Measurements from ENCODE around the gene DUSP8.

The DUSP8 gene

DNA sequence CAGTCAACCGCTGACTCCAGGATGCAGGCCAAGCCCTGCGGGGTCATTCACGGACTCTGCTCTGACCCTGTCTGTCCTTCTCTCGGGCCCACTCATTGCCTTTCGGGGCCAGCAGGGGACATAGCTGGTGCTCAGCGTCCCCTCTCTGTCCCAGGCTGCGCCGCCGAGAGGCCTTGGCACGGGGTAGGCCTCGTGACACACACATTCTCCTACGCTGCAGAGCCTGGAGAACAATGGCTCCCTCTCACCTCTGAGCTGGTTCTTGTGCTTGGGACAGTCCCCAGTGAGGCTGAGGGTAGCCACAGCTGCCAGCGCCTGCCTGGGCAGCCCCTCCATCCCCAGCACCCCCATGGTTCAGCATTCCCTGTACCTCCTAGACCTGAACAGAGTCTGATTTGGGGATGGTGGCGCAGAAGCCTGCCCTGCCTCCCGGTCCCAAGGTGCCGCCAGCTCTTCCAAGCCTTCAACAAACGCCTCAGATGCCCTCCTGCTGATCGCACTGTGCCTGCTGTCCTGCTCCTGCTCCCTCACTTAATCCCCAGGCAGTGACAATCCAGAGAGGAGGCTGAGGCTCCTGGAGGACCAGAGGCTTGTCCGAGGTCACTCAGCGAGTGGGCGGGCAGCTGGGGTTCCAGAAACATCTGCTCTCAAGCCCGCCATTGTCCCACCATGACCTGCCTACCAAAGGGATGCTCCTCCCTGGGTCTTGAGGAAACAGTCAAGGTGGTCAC is 30.4 kb downstream of the DUSP8 start:
- no peak overlapping the region for H3K4me3 ChIP-seq (ENCODE audit: insufficient read length, low read depth)
- no peak for TF ChIP-seq SUZ12 (IDR thresholded peaks at IDR 0.05; ENCODE audit: extremely low read depth, insufficient read depth, insufficient read length)
- TF ChIP-seq ZNF274 (IDR thresholded peaks at IDR 0.05; ENCODE audit: low read depth, low read length) = no peak
- TF ChIP-seq YY1 (IDR thresholded peaks at IDR 0.05; ENCODE audit: insufficient read depth, insufficient read length) = no peak
- no peaks in the 10 kb centered on the region for H3K36me3 ChIP-seq (ENCODE audit: insufficient read depth, insufficient read length, low read length)
- H3K9me3 ChIP-seq (ENCODE audit: insufficient read depth, low read length) = no peaks in the 10 kb centered on the region
- H3K9ac ChIP-seq (ENCODE audit: insufficient read length, low read depth) = no peak overlapping the region
- peaks cover 15% of the 10 kb centered on the region for H3K4me1 ChIP-seq (ENCODE audit: insufficient read depth, insufficient read length)
- H3K27me3 ChIP-seq (ENCODE audit: insufficient read depth, insufficient read length) = peaks cover 58% of the 10 kb centered on the region
- no peak for DNase-seq (ENCODE audit: low read depth, low spot score)

DNA sequence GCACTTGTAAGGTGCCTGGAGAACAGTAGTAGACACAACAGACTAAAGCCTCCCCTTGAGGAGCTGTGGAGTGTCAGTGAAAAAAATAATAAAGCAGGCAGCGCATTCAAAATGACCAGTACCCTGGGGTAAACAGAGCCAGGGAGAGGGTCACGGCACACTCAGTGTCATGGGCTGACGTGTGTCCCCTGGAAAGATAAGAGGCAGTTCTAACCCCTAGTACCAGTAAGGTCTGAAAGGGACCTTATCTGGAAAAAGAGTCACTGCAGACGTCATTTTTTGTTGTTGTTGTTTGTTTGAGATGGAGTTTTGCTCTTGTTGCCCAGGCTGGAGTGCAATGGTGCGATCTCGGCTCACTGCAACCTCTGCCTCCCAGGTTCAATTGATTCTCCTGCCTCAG is 32.0 kb downstream of the DUSP8 start:
- Histone ChIP-seq H3K9ac (ENCODE audit: insufficient read length, low read depth) (no peak overlapping the region), H3K27me3 (ENCODE audit: insufficient read depth, insufficient read length) (peaks cover 42% of the 10 kb centered on the region)

DNA sequence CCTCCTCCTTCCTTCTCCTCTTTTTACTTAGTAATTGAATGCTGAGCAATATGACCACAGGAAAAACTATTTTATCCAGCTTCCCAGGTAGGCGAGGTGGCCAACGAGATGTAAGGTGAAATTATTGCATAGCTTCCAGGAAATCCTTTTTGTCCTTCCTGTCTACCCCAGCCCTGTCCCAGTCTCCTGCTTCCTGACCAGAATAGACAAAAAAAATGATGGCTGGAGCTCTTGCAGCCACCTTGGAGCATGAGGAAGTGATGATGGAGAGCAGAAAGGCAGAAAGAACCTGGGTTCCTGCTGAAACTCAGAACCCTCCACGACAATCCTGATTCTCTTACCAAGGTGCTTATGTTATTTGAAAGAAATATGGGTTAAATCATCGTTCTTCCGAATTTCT is 33.9 kb downstream of the DUSP8 start:
- no peak for DNase-seq (ENCODE audit: low read depth, low spot score)
- Histone ChIP-seq H3K9me3 (ENCODE audit: insufficient read depth, low read length) (no peaks in the 10 kb centered on the region), H3K9ac (ENCODE audit: insufficient read length, low read depth) (no peak overlapping the region), H3K27me3 (ENCODE audit: insufficient read depth, insufficient read length) (peaks cover 27% of the 10 kb centered on the region), H3K4me3 (ENCODE audit: insufficient read length, low read depth) (no peak overlapping the region), H3K36me3 (ENCODE audit: insufficient read depth, insufficient read length, low read length) (peaks cover 15% of the 10 kb centered on the region), H3K4me1 (ENCODE audit: insufficient read depth, insufficient read length) (peaks cover 15% of the 10 kb centered on the region)
- no peak for TF ChIP-seq ZNF274 (IDR thresholded peaks at IDR 0.05; ENCODE audit: low read depth, low read length)
- no peak for TF ChIP-seq YY1 (IDR thresholded peaks at IDR 0.05; ENCODE audit: insufficient read depth, insufficient read length)
- TF ChIP-seq SUZ12 (IDR thresholded peaks at IDR 0.05; ENCODE audit: extremely low read depth, insufficient read depth, insufficient read length) = no peak

More for the DNA sequence above, 32.0 kb downstream of the DUSP8 start:
- Histone ChIP-seq H3K4me1 (ENCODE audit: insufficient read depth, insufficient read length) (peaks cover 16% of the 10 kb centered on the region), H3K4me3 (ENCODE audit: insufficient read length, low read depth) (no peak overlapping the region), H3K36me3 (ENCODE audit: insufficient read depth, insufficient read length, low read length) (peaks cover 8% of the 10 kb centered on the region), H3K9me3 (ENCODE audit: insufficient read depth, low read length) (no peaks in the 10 kb centered on the region)
- no peak for TF ChIP-seq SUZ12 (IDR thresholded peaks at IDR 0.05; ENCODE audit: extremely low read depth, insufficient read depth, insufficient read length)
- no peak for TF ChIP-seq YY1 (IDR thresholded peaks at IDR 0.05; ENCODE audit: insufficient read depth, insufficient read length)
- TF ChIP-seq ZNF274 (IDR thresholded peaks at IDR 0.05; ENCODE audit: low read depth, low read length) = no peak
- no peak for DNase-seq (ENCODE audit: low read depth, low spot score)

DNA sequence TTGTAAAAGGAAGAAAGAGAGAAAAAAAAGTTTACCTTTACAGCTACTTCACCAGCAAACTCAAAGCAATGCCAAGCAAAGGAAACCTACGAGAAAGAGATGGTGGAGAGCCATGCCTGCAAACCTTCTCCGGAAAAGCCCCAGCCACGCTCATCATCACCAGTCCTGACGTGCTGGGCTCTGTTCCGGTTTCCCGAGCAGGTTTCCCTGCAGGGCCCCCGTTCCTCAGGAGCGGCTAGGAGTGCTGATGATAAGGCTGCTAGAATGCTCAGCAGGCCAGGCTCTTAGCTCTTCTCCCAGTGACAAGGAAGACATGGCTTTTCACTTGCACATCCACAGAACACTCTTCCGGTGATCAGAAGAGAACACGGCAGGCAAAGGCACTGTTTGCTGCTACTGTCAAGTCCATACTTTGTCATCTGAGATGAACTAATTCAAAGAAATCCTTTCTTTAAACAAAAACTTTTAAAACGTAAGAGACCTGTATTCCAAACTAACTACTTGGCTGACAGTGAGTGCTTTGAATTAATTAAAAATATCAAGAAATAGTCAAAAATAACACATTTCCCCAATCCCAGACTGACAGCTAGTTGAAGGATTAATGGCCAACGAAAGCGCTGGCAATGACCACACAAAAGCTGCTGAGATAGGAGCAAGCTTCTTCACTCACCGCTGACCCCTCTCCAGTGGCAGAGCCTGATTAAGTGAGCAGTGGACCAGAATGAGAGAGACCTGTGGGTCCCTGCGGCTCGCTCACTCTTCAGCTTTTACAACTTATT is 35.8 kb downstream of the DUSP8 start:
- Histone ChIP-seq H3K36me3 (ENCODE audit: insufficient read depth, insufficient read length, low read length) (peaks cover 15% of the 10 kb centered on the region), H3K9ac (ENCODE audit: insufficient read length, low read depth) (no peak overlapping the region), H3K4me1 (ENCODE audit: insufficient read depth, insufficient read length) (peaks cover 14% of the 10 kb centered on the region), H3K4me3 (ENCODE audit: insufficient read length, low read depth) (no peak overlapping the region), H3K27me3 (ENCODE audit: insufficient read depth, insufficient read length) (peaks cover 19% of the 10 kb centered on the region), H3K9me3 (ENCODE audit: insufficient read depth, low read length) (no peaks in the 10 kb centered on the region)
- TF ChIP-seq SUZ12 (IDR thresholded peaks at IDR 0.05; ENCODE audit: extremely low read depth, insufficient read depth, insufficient read length) (no peak), YY1 (IDR thresholded peaks at IDR 0.05; ENCODE audit: insufficient read depth, insufficient read length) (no peak)
- DNase-seq (ENCODE audit: low read depth, low spot score) = no peak

DNA sequence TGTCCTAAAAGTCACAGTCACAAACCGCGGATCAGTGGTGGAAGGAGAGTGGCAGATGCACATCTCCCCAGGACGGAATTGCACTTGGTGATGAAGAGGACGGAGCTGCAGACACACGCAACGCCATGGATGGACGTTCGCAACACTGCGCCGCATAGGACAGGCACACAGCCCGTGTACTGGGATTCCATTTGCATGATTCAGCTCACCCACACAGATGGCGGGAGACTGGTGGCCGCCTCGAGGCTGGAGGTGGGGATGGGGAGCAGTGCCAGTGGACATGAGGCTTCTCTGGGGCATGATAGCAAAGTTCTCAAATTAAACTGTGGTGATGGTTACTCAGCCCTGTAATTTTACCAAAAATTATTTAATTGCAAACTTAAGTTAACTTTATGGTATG is 37.4 kb downstream of the DUSP8 start:
- Histone ChIP-seq H3K9me3 (ENCODE audit: insufficient read depth, low read length) (no peaks in the 10 kb centered on the region), H3K9ac (ENCODE audit: insufficient read length, low read depth) (no peak overlapping the region), H3K4me3 (ENCODE audit: insufficient read length, low read depth) (no peak overlapping the region), H3K36me3 (ENCODE audit: insufficient read depth, insufficient read length, low read length) (peaks cover 15% of the 10 kb centered on the region), H3K4me1 (ENCODE audit: insufficient read depth, insufficient read length) (peaks cover 18% of the 10 kb centered on the region), H3K27me3 (ENCODE audit: insufficient read depth, insufficient read length) (peaks cover 15% of the 10 kb centered on the region)
- TF ChIP-seq ZNF274 (IDR thresholded peaks at IDR 0.05; ENCODE audit: low read depth, low read length) (no peak), SUZ12 (IDR thresholded peaks at IDR 0.05; ENCODE audit: extremely low read depth, insufficient read depth, insufficient read length) (no peak), YY1 (IDR thresholded peaks at IDR 0.05; ENCODE audit: insufficient read depth, insufficient read length) (no peak)
- DNase-seq (ENCODE audit: low read depth, low spot score) = no peak

DNA sequence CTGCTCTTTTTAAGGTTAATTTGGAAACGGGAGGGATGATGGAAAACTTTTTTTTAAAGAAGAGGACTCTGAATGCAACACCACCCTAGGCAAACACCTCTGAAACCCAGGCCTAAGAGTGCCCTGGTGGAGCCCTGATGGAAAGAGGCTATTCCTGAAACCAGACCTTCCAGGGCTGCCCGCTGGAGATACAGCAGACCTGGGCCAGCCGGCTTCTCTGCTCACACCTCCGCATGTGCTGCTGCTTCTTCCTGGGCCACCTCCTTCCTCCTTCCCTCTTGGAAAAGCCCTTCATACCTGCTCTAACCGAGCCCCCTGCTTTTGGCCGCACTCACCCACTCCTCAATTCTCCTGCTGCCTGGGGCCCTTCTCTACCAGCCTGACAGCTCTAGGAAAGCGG is 37.9 kb downstream of the DUSP8 start:
- H3K27me3 ChIP-seq (ENCODE audit: insufficient read depth, insufficient read length) = peaks cover 11% of the 10 kb centered on the region
- H3K4me1 ChIP-seq (ENCODE audit: insufficient read depth, insufficient read length) = peaks cover 18% of the 10 kb centered on the region
- no peak overlapping the region for H3K4me3 ChIP-seq (ENCODE audit: insufficient read length, low read depth)
- TF ChIP-seq YY1 (IDR thresholded peaks at IDR 0.05; ENCODE audit: insufficient read depth, insufficient read length) = no peak
- no peak for TF ChIP-seq ZNF274 (IDR thresholded peaks at IDR 0.05; ENCODE audit: low read depth, low read length)
- H3K9ac ChIP-seq (ENCODE audit: insufficient read length, low read depth) = peak overlapping the region; percentile 13
- no peak for DNase-seq (ENCODE audit: low read depth, low spot score)
- H3K36me3 ChIP-seq (ENCODE audit: insufficient read depth, insufficient read length, low read length) = peaks cover 15% of the 10 kb centered on the region
- H3K9me3 ChIP-seq (ENCODE audit: insufficient read depth, low read length) = no peaks in the 10 kb centered on the region

DNA sequence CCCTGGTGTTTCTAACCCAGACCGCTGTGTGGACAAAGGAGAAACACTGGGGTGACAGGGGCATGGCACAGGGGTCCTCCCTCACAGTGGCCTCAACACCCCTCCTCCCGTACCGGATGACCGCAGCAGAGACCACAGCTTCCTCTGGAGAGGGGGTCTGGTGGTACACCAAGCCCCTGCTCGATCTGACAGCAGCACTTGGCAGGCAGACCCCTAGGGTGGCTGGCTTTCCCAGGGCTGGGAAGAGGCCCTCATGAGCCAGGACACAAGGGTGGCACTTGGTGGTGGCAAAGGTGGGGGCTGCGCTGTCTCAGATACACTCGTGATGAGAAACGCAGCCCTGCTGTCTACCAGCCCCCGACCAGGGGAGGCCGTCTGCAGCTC is 38.7 kb downstream of the DUSP8 start:
- H3K36me3 ChIP-seq (ENCODE audit: insufficient read depth, insufficient read length, low read length) = peaks cover 15% of the 10 kb centered on the region
- peaks cover 18% of the 10 kb centered on the region for H3K4me1 ChIP-seq (ENCODE audit: insufficient read depth, insufficient read length)
- TF ChIP-seq YY1 (IDR thresholded peaks at IDR 0.05; ENCODE audit: insufficient read depth, insufficient read length) = no peak
- no peak for TF ChIP-seq ZNF274 (IDR thresholded peaks at IDR 0.05; ENCODE audit: low read depth, low read length)
- no peak for TF ChIP-seq SUZ12 (IDR thresholded peaks at IDR 0.05; ENCODE audit: extremely low read depth, insufficient read depth, insufficient read length)
- H3K9me3 ChIP-seq (ENCODE audit: insufficient read depth, low read length) = no peaks in the 10 kb centered on the region
- H3K9ac ChIP-seq (ENCODE audit: insufficient read length, low read depth) = no peak overlapping the region
- H3K4me3 ChIP-seq (ENCODE audit: insufficient read length, low read depth) = no peak overlapping the region
- DNase-seq (ENCODE audit: low read depth, low spot score) = no peak
- peaks cover 7% of the 10 kb centered on the region for H3K27me3 ChIP-seq (ENCODE audit: insufficient read depth, insufficient read length)
